HFFc6 (cell line): ENCODE data around the gene USP4. TPM values are rescaled to one million over a fixed set of nuclear protein-coding genes. Genes with fewer than 3 reads are reported as not detected.

Experiments
- DNase-seq: peaks from one replicate; pipeline ENCODE4 v3.0.0-alpha.2; 2018
- H3K27ac Mint-ChIP-seq: 2 replicates; pipeline ENCODE4 v1.8.0; 2020; ENCODE audit warnings: mild to moderate bottlenecking, mixed read lengths
- H3K27me3 Mint-ChIP-seq: 2 replicates; pipeline ENCODE4 v1.8.0; 2021; ENCODE audit warnings: mild to moderate bottlenecking, moderate library complexity, mixed read lengths; ENCODE audit not compliant: insufficient read depth
- H3K36me3 Mint-ChIP-seq: 2 replicates; pipeline ENCODE4 v1.8.0; 2021; ENCODE audit warnings: low read depth, mixed read lengths
- H3K4me1 Mint-ChIP-seq: 2 replicates; pipeline ENCODE4 v1.8.0; 2020; ENCODE audit warnings: low read depth, mixed read lengths
- H3K4me3 Mint-ChIP-seq: 2 replicates; pipeline ENCODE4 v1.8.0; 2020; ENCODE audit warnings: mild to moderate bottlenecking, moderate library complexity, mixed read lengths
- H3K9me3 Mint-ChIP-seq: 2 replicates; pipeline ENCODE4 v1.8.0; 2020; ENCODE audit warnings: mild to moderate bottlenecking, mixed read lengths
- CTCF ChIP-seq: fragments of 200-600 bp; sonication (generic); IDR thresholded peaks from 2 replicates; pipeline ENCODE4 v1.5.0; 2021; ENCODE audit warnings: antibody characterized with exemption, mild to moderate bottlenecking
- total RNA-seq, 6 experiments: library from RNA; stranded (reverse); fragmentation: NEBNext Ultra II Directional; extraction: Animal tissue kit (Norgen Biotek cat#: 25700); gene quantifications; 2 replicates in 1 of 6; 3 replicates in 5 of 6; pipeline ENCODE4 v1.2.3, GENCODE V29; 2021

The USP4 gene
- total RNA-seq, 6 experiments from 2014 or later = 41.4 to 48.3 (median 44.8) TPM

GRCh38 chr3:49316696-49317457 lies 23.0 kb downstream of the USP4 start:
- Mint-ChIP-seq H3K27me3 (no peaks in the 10 kb centered on the region), H3K4me3 (no peak overlapping the region), H3K9me3 (no peaks in the 10 kb centered on the region), H3K36me3 (peaks cover 12% of the 10 kb centered on the region), H3K27ac (no peak overlapping the region), H3K4me1 (peaks cover 8% of the 10 kb centered on the region)
- TF ChIP-seq CTCF = no peak
- DNase-seq = no peak

- no peaks in the 10 kb centered on the region for H3K27me3 Mint-ChIP-seq
- peaks cover 8% of the 10 kb centered on the region for H3K4me1 Mint-ChIP-seq
- peak overlapping the region; percentile 29; the same call in 1 of the 2 replicates for H3K27ac Mint-ChIP-seq
- TF ChIP-seq CTCF = no peak
- H3K4me3 Mint-ChIP-seq = no peak overlapping the region
- H3K36me3 Mint-ChIP-seq = peaks cover 18% of the 10 kb centered on the region
- no peaks in the 10 kb centered on the region for H3K9me3 Mint-ChIP-seq
- DNase-seq = peak; percentile 6
Observed at GRCh38 chr3:49313896-49314688, 25.8 kb downstream of the USP4 start.

- H3K27ac Mint-ChIP-seq = no peak overlapping the region
- peaks cover 8% of the 10 kb centered on the region for H3K4me1 Mint-ChIP-seq
- TF ChIP-seq CTCF = no peak
- H3K27me3 Mint-ChIP-seq = no peaks in the 10 kb centered on the region
- H3K4me3 Mint-ChIP-seq = no peak overlapping the region
- H3K9me3 Mint-ChIP-seq = no peaks in the 10 kb centered on the region
- no peak for DNase-seq
- peaks cover 14% of the 10 kb centered on the region for H3K36me3 Mint-ChIP-seq
Observed at GRCh38 chr3:49311283-49311682, 28.6 kb downstream of the USP4 start.

- Mint-ChIP-seq H3K4me1 (peaks cover 8% of the 10 kb centered on the region), H3K27me3 (no peaks in the 10 kb centered on the region), H3K9me3 (no peaks in the 10 kb centered on the region), H3K36me3 (peaks cover 16% of the 10 kb centered on the region), H3K27ac (no peak overlapping the region), H3K4me3 (no peak overlapping the region)
- no peak for TF ChIP-seq CTCF
- no peak for DNase-seq
Observed at GRCh38 chr3:49310677-49311076, 29.2 kb downstream of the USP4 start.

GRCh38 chr3:49305608-49306007 lies 34.2 kb downstream of the USP4 start:
- H3K9me3 Mint-ChIP-seq = no peaks in the 10 kb centered on the region
- H3K27ac Mint-ChIP-seq = no peak overlapping the region
- H3K27me3 Mint-ChIP-seq = no peaks in the 10 kb centered on the region
- no peaks in the 10 kb centered on the region for H3K4me1 Mint-ChIP-seq
- DNase-seq = no peak
- peaks cover 30% of the 10 kb centered on the region for H3K36me3 Mint-ChIP-seq
- TF ChIP-seq CTCF = no peak
- H3K4me3 Mint-ChIP-seq = no peak overlapping the region
